PC-9 (cell line): ENCODE results near the gene KCTD16.

ENCODE experiments used
- CTCF ChIP-seq: fragments of 200-600 bp; sonication (generic); conservative IDR thresholded peaks from 2 replicates; pipeline ENCODE4 v1.6.1; 2017; ENCODE audit warnings: mixed run types, antibody characterized with exemption, mild to moderate bottlenecking, moderate library complexity
- EZH2 ChIP-seq: fragments of 200-600 bp; sonication (generic); IDR thresholded peaks from 2 replicates; pipeline ENCODE4 v1.8.0; 2017; ENCODE audit warnings: antibody characterized with exemption, low read depth

GRCh38 chr5:144128844-144129243 lies 41.8 kb upstream of the KCTD16 start:
- TF ChIP-seq CTCF (no peak), EZH2 (no peak)
